ENCODE data around the gene ADORA1. TPM values are rescaled to one million over a fixed set of nuclear protein-coding genes. Genes with fewer than 3 reads are reported as not detected.

The ADORA1 gene
- total RNA-seq, 2 experiments from 2014 or later = not detected

GRCh38 chr1:203170625-203171330 is 43.3 kb downstream of the ADORA1 start:
- no peaks in the 10 kb centered on the region for H3K36me3 Mint-ChIP-seq
- no peaks in the 10 kb centered on the region for H3K4me1 Mint-ChIP-seq (ENCODE audit: low read depth)
- H3K27ac Mint-ChIP-seq = no peak overlapping the region
- POLR2A ChIA-PET = no interaction called here
- no peak for DNase-seq
- CTCF ChIA-PET = interaction anchor here (1.1 to 4.5 kb wide), 7 partner anchors 8 to 135 kb away, joined by 3 to 79 read pairs (median 10); no protein-coding TSS in a partner anchor
- intact Hi-C loops (cut with micrococcal nuclease) = loop anchor here (5.0 kb wide), 2 partner anchors 47 to 53 kb away; no protein-coding TSS in a partner anchor
- H3K27me3 Mint-ChIP-seq = peaks cover 3% of the 10 kb centered on the region
- no peaks in the 10 kb centered on the region for H3K9me3 Mint-ChIP-seq
- H3K4me3 Mint-ChIP-seq = no peak overlapping the region

GRCh38 chr1:203171341-203172183 is 44.0 kb downstream of the ADORA1 start:
- Mint-ChIP-seq H3K4me3 (no peak overlapping the region), H3K36me3 (no peaks in the 10 kb centered on the region), H3K9me3 (no peaks in the 10 kb centered on the region), H3K27ac (no peak overlapping the region), H3K4me1 (ENCODE audit: low read depth) (no peaks in the 10 kb centered on the region), H3K27me3 (no peaks in the 10 kb centered on the region)
- intact Hi-C loops (cut with micrococcal nuclease) = loop anchor here (1.0 to 5.0 kb wide), 3 partner anchors 46 to 132 kb away; no protein-coding TSS in a partner anchor
- no peak for DNase-seq
- CTCF ChIA-PET = interaction anchor here (0.6 to 4.5 kb wide), 20 partner anchors 10 to 217 kb away, joined by 3 to 79 read pairs (median 6); partner anchors contain the start of gene ADORA1
- POLR2A ChIA-PET = interaction anchor here (0.5 kb wide), 1 partner anchor 27 kb away, joined by 4 read pairs; no protein-coding TSS in a partner anchor

GRCh38 chr1:203172184-203173010 is 44.9 kb downstream of the ADORA1 start:
- Mint-ChIP-seq H3K9me3 (no peaks in the 10 kb centered on the region), H3K4me3 (no peak overlapping the region), H3K27me3 (no peaks in the 10 kb centered on the region), H3K4me1 (ENCODE audit: low read depth) (no peaks in the 10 kb centered on the region), H3K36me3 (no peaks in the 10 kb centered on the region), H3K27ac (no peak overlapping the region)
- DNase-seq = peak; percentile 58
- POLR2A ChIA-PET = interaction anchor here (0.5 kb wide), 1 partner anchor 28 kb away, joined by 4 read pairs; no protein-coding TSS in a partner anchor
- CTCF ChIA-PET = interaction anchor here (0.6 to 4.5 kb wide), 22 partner anchors 10 to 137 kb away, joined by 3 to 79 read pairs (median 5); partner anchors contain the start of genes ADORA1 and CHI3L1
- intact Hi-C loops (cut with micrococcal nuclease) = loop anchor here (1.0 to 5.0 kb wide), 3 partner anchors 45 to 133 kb away; no protein-coding TSS in a partner anchor

GRCh38 chr1:203173011-203173555 is 45.6 kb downstream of the ADORA1 start:
- POLR2A ChIA-PET = no interaction called here
- CTCF ChIA-PET = interaction anchor here (0.6 to 4.5 kb wide), 14 partner anchors 9 to 290 kb away, joined by 3 to 79 read pairs (median 6); partner anchors contain the start of genes ADORA1 and CHI3L1

GRCh38 chr1:203173566-203173965 is 46.0 kb downstream of the ADORA1 start:
- ChIA-PET POLR2A (no interaction called here), CTCF (interaction anchor here (0.6 to 4.5 kb wide), 9 partner anchors 9 to 290 kb away, joined by 3 to 79 read pairs (median 12); no protein-coding TSS in a partner anchor)
- H3K9me3 Mint-ChIP-seq = no peaks in the 10 kb centered on the region
- intact Hi-C loops (cut with micrococcal nuclease) = loop anchor here (5.0 kb wide), 2 partner anchors 44 to 56 kb away; no protein-coding TSS in a partner anchor
- H3K4me1 Mint-ChIP-seq (ENCODE audit: low read depth) = no peaks in the 10 kb centered on the region
- no peak overlapping the region for H3K27ac Mint-ChIP-seq
- H3K36me3 Mint-ChIP-seq = no peaks in the 10 kb centered on the region
- no peak for DNase-seq
- no peak overlapping the region for H3K4me3 Mint-ChIP-seq
- H3K27me3 Mint-ChIP-seq = peaks cover 1% of the 10 kb centered on the region

More at GRCh38 chr1:203173011-203173555, 45.6 kb downstream of the ADORA1 start:
- Mint-ChIP-seq H3K27ac (no peak overlapping the region), H3K9me3 (no peaks in the 10 kb centered on the region), H3K36me3 (no peaks in the 10 kb centered on the region), H3K4me3 (no peak overlapping the region), H3K4me1 (ENCODE audit: low read depth) (no peaks in the 10 kb centered on the region), H3K27me3 (peaks cover 1% of the 10 kb centered on the region)
- no peak for DNase-seq
- intact Hi-C loops (cut with micrococcal nuclease) = loop anchor here (5.0 kb wide), 2 partner anchors 44 to 56 kb away; no protein-coding TSS in a partner anchor

GRCh38 chr1:203174324-203174985 is 46.9 kb downstream of the ADORA1 start:
- Mint-ChIP-seq H3K4me3 (no peak overlapping the region), H3K27ac (no peak overlapping the region), H3K36me3 (no peaks in the 10 kb centered on the region), H3K9me3 (no peaks in the 10 kb centered on the region), H3K27me3 (peaks cover 1% of the 10 kb centered on the region), H3K4me1 (ENCODE audit: low read depth) (no peaks in the 10 kb centered on the region)
- ChIA-PET CTCF (interaction anchor here (1.0 to 4.5 kb wide), 3 partner anchors 135 to 152 kb away, joined by 4 to 79 read pairs (median 14); no protein-coding TSS in a partner anchor), POLR2A (no interaction called here)
- no peak for DNase-seq
- intact Hi-C loops (cut with micrococcal nuclease) = loop anchor here (5.0 kb wide), 2 partner anchors 43 to 57 kb away; no protein-coding TSS in a partner anchor

GRCh38 chr1:203175237-203175826 is 47.8 kb downstream of the ADORA1 start, which contains the start of gene MYBPH:
Gene MYBPH, minus strand, starts transcription at chr1:203175826. Its CDS starts 71 bp downstream, at chr1:203175755.
- Mint-ChIP-seq H3K27ac (no peak within 1 kb of the TSS), H3K9me3 (no peaks in the 10 kb centered on the region), H3K36me3 (no peaks in the 10 kb centered on the region), H3K27me3 (peaks cover 1% of the 10 kb centered on the region), H3K4me1 (ENCODE audit: low read depth) (no peaks in the 10 kb centered on the region), H3K4me3 (no peak within 1 kb of the TSS)
- CTCF ChIA-PET = interaction anchor here (0.8 to 2.6 kb wide), 2 partner anchors 42 to 136 kb away, joined by 3 to 14 read pairs; no protein-coding TSS in a partner anchor
- DNase-seq = no peak
- POLR2A ChIA-PET = no interaction called here
- intact Hi-C loops (cut with micrococcal nuclease) = no loop called here

GRCh38 chr1:203175827-203176241 is 48.3 kb downstream of the ADORA1 start:
- DNase-seq = no peak
- POLR2A ChIA-PET = no interaction called here
- Mint-ChIP-seq H3K27ac (no peak overlapping the region), H3K36me3 (no peaks in the 10 kb centered on the region), H3K9me3 (no peaks in the 10 kb centered on the region), H3K27me3 (peaks cover 1% of the 10 kb centered on the region), H3K4me3 (no peak overlapping the region), H3K4me1 (ENCODE audit: low read depth) (no peaks in the 10 kb centered on the region)
- CTCF ChIA-PET = interaction anchor here (0.8 to 2.6 kb wide), 2 partner anchors 42 to 136 kb away, joined by 3 to 14 read pairs; no protein-coding TSS in a partner anchor
- intact Hi-C loops (cut with micrococcal nuclease) = no loop called here

- intact Hi-C loops (cut with micrococcal nuclease) = no loop called here
- DNase-seq = no peak
- Mint-ChIP-seq H3K27ac (no peak overlapping the region), H3K4me1 (ENCODE audit: low read depth) (no peaks in the 10 kb centered on the region), H3K27me3 (peaks cover 1% of the 10 kb centered on the region), H3K36me3 (no peaks in the 10 kb centered on the region), H3K4me3 (no peak overlapping the region), H3K9me3 (no peaks in the 10 kb centered on the region)
- POLR2A ChIA-PET = no interaction called here
- CTCF ChIA-PET = interaction anchor here (0.8 to 2.6 kb wide), 2 partner anchors 41 to 137 kb away, joined by 3 to 14 read pairs; no protein-coding TSS in a partner anchor
Measured at GRCh38 chr1:203176273-203177035, 48.9 kb downstream of the ADORA1 start.

GRCh38 chr1:203177036-203177405 is 49.5 kb downstream of the ADORA1 start:
- Mint-ChIP-seq H3K9me3 (no peaks in the 10 kb centered on the region), H3K4me1 (ENCODE audit: low read depth) (no peaks in the 10 kb centered on the region), H3K27ac (no peak overlapping the region), H3K4me3 (no peak overlapping the region), H3K27me3 (peaks cover 1% of the 10 kb centered on the region), H3K36me3 (no peaks in the 10 kb centered on the region)
- CTCF ChIA-PET = interaction anchor here (2.6 kb wide), 1 partner anchor 137 kb away, joined by 14 read pairs; no protein-coding TSS in a partner anchor
- intact Hi-C loops (cut with micrococcal nuclease) = no loop called here
- DNase-seq = no peak
- POLR2A ChIA-PET = no interaction called here
